ENCODE measurements around the gene GID8.
"Not testable (repeated sequence)": the region's sequence is repeated elsewhere in the genome, so short reads cannot be mapped to it uniquely, and the experiment has no call there.

Gene GID8

DNA sequence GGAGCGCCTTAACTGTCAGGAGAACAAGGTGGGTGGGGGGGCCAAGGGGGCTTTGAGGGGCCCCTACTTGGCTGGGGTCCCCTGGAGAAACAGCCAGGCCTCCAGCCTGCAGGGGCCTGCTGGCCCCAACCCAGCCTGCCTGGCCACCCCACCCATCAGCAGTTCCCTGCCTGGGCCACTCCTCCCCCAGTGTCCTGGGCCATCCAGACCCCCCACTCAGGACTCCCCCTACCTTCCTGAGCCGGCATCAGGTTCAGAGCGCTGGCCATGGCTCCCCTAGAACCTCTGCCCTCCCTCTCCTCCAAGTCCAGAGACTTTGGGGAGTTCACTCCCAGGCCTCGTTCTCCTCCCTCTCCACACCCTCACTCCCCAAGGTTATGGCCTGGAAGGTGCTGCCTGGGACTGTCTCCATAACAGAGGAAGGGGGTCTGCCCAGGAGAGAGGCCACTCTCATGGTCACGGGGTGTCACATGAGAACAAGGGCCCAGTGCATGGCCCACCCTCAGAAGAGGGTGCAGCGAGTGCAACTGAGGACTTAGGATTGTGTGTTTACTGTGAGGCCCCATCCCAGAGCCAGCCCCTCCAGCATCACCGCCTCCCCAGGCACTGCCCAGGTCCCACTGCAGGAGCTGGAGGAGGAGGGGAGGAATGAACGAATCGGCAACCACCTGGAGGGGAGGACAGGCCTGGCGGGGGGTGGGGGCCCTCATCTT lies 20.6 kb downstream of the GID8 start:
- no peak for DNase-seq (ENCODE audit: low spot score)

DNA sequence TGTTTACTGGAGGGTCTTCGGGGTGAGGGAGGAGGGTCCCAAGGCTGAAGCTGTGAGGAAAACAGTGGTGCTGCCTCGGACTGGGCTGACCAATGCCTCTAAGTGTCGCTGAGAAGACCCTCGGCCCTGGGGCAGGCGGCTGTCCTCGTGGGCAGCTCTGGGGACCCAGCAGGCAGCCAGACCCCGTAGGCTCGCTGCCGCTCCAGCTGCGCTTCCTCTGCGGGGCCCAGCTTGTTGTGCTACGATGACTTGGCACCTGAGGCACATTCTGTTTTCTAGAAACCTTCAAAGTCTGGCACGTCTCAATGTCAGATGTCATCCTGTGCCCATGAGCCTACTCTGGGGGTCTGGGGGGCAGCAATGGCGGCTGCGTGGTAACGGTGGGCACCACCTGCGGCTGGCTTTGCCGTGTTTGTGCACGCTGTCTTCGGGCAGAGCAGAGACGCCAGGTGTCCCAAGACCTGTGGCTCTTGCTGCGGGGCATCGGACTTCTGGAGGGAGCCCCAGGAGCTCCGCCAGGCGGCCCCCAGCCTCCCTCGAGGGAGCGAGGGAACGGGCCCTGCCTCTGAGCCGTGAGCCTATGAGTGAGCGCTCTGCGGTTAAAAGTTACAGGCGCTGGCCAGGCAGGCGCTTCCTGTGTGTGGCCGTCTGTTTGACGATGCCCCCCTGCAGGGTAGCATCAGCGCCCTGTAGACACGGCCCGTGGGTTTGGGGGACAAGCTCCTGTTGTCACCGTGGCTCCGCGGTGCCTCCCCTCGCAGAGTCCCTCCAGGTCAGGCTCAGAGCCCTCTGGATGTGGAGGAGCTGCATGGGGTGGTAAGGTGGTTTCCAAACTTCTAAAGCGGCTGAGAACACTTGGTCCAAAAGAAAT lies 21.4 kb downstream of the GID8 start:
- DNase-seq (ENCODE audit: low spot score) = no peak

DNA sequence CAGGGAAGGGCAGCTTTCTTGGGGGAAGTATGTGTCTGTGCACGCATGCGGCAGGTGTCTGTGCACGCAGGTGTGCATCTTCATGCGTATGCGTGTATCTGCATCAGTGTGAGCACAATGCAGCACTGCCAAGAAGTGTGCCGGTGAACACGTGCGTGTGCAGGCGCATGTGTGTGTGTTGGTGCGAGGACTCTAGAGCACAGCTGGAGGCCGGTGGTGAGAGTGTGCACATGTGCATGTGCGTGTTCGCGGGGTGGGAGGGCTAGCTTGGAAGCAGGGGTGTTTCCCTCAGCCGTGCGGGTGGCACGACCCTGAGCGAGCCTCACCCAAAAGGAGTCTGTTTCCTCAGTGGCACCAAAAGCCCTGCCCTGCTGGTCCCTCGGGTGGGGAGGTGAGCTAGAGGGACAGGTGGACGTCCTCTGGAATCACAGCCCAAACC lies 22.1 kb downstream of the GID8 start:
- DNase-seq (ENCODE audit: low spot score) = no peak

DNA sequence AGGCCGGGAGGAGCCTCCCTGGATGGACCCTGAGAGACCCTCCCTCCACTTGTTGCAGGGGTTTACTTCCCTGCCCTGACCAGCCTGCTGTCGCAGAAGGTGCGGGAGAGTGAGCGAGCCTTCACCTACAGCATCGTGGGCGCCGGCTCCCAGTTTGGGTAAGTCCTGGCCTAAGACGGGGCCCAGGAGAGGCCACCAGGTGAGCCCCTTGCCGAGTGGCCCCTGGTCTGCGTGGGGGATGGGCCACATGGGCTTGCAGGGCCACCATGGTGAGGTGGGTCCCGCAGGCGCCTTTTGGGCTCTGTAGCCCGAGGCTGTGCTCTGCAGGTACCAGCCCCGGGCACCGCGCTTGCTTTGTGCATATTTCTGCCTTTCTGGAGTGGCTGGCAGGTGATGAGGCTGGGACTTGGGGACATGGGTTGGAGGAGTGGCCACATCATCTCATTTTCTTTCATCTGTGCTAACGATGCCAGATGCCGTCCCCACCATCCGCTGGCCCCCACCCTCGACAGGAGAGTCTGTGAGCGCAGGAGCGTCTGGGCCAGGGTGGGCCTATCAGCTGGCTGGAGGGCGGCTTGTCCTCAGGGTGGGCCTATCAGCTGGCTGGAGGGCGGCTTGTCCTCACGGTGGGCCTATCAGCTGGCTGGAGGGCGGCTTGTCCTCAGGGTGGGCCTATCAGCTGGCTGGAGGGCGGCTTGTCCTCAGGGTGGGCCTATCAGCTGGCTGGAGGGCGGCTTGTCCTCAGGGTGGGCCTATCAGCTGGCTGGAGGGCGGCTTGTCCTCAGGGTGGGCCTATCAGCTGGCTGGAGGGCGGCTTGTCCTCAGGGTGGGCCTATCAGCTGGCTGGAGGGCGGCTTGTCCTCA lies 22.7 kb downstream of the GID8 start:
- DNase-seq (ENCODE audit: low spot score) = not testable (repeated sequence)

DNA sequence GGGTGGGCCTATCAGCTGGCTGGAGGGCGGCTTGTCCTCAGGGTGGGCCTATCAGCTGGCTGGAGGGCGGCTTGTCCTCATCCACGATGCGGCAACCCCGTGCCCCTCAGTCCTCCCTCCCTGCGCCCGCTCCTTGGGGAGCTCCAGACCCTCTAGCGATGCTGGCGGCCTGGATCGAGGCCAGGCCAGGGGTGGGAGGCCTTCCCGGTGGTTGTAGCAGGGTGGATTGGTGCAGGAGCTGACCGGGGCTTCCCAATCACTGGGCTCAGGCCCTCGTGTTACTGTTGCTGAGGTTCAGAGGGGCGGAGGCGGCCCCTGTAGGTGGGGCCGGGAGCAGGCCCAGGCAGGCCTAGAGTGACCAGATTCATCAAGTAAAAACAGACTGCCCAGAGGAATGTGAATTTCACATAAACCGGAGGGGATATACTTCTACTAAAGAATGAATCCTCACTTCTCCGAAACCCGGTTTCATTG lies 23.4 kb downstream of the GID8 start:
- DNase-seq (ENCODE audit: low spot score) = no peak

DNA sequence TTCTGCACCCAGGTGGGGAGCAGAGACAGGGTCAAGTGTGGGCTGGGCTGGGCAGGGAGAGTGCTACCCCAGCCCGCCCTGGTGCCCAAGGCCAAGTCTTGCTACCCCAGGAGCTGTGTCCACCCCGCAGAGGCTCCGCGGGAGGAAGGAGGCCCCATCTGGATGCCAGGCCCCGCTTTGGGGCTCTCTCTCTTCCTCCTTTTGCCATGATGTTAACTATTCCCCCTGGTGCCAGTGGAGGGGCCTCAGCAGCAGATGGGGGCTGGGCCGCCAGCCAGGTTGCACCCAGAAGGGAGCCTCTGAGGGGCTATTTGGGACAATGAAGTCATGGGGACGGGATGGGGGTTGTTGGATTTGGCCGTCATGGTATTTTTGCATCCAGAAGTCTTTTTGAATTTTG lies 23.9 kb downstream of the GID8 start:
- DNase-seq (ENCODE audit: low spot score) = no peak

DNA sequence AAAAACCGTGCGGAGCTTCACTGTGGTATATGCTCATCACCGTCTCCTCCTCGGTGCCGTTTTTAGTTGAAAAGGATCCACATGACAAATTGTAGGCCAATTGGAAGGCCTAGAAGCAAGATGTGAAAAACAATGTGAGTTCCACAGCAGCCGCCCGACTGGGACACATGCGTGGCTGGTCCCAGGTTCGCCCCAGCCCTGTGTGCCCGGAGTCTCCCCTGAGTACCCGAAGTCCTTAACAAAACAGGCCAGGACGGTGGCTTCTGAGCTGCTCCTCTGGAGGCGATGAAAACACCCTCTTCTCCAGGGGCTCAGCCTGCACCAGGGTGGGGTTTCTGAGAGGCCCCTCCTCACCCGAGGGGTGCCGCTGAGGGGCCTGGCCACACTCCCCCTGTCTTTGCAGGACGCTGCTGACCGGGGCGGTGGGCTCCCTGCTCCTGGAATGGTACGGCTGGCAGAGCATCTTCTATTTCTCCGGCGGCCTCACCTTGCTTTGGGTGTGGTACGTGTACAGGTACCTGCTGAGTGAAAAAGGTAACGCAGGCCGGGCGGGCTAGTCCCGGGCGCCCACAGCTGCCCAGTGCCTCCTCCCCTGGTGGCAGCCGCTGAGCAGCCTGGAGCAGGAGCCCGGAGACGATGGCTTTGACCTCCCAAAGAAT lies 24.4 kb downstream of the GID8 start:
- no peak for DNase-seq (ENCODE audit: low spot score)

DNA sequence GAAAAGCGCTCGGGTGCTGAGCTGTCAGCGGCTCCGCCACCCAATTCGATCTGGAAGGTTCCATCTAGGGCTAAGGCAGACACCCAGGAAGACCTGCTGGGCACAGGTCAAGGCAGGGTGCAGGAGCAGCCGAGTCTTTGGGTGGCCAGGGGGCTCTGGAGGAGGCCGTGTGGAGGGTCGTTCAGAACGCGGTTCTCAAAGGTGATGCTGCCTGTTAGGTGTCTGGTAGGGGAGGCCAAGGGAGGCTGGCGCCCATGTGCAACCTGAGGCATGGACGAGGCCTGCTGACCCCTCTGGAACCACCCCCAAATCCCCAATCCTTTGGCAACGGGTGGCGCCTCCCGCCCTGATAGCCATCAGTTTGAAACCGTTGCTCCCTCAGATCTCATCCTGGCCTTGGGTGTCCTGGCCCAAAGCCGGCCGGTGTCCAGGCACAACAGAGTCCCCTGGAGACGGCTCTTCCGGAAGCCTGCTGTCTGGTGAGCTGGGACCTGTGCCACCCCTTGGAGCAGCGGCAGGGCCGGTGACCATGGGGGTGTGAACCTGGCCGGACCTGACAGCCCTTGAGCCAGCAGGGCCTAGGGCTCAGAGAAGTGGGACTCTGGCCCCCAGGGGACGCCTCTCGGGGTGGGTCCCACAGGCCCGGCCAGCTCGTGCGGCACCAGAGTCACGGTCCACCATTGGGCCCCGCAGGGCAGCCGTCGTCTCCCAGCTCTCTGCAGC lies 25.1 kb downstream of the GID8 start:
- DNase-seq (ENCODE audit: low spot score) = no peak

DNA sequence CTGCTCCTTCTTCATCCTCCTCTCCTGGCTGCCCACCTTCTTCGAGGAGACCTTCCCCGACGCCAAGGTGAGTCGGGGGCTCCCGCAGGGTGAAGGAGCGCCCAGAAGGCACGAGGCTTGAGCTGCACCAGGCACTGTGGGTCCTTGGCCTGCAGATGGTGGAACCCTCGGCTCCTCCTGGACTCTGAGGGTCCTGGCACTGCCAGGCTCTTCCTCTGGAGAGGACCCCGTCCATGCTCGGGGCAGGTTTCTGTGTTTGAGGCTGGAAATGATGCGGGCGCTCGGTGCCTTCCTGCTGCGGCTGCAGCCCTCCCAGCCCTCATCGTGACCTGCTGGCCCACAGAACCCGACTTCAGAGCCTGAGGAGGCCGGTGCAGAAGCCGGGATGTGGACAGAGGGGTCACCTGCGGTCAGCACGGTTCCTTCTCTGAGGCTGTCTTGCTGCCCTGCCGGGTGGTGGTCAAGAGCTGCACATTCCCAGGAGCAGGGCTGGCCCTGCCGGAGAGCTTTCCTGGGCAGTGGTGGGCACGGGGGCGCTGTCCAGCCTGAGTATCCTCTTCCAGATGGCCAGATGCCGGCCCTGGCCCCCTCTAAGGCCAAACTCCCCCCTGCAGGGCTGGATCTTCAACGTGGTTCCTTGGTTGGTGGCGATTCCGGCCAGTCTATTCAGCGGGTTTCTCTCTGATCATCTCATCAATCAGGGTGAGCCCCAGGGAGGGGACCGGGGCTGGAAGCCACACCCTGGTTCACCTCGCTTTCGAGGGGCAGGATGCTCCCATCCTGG lies 25.9 kb downstream of the GID8 start:
- no peak for DNase-seq (ENCODE audit: low spot score)

DNA sequence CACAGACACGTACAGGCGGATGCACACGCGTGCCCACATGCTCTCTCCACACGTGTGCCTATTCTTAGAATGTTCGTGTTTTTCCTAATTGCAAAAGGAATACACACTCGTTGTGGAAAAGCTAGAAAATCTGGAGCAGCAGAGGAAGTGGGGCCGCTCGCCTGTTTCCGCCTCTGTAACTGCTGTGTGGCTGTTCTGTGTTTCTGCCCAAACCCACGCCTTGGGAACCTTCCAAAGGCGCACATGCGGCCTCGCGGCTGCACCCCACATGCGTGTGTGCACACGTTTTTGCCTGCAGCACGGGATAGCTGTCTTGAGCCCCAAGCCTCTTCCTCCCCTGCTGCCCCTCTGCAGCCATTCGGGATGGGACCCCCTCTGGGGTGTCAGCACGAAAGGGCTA lies 26.8 kb downstream of the GID8 start:
- DNase-seq (ENCODE audit: low spot score) = no peak

DNA sequence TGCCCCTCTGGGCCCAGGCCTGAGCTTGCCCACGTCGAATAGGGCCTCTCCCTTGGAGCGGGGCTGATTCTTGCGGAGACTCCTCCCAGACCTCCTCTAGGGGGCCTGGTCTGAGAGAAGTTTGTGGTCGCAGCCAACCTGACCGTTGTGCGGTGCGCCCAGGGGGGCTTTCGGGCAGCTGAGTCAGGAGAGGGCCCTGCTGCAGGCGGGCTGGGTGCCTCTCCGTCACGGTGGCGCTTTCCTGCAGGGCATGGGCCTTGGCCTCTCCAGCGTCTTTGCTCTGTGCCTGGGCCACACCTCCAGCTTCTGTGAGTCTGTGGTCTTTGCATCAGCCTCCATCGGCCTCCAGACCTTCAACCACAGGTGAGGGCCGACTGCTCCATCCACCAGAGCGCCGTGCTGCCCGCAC lies 27.4 kb downstream of the GID8 start:
- no peak for DNase-seq (ENCODE audit: low spot score)

DNA sequence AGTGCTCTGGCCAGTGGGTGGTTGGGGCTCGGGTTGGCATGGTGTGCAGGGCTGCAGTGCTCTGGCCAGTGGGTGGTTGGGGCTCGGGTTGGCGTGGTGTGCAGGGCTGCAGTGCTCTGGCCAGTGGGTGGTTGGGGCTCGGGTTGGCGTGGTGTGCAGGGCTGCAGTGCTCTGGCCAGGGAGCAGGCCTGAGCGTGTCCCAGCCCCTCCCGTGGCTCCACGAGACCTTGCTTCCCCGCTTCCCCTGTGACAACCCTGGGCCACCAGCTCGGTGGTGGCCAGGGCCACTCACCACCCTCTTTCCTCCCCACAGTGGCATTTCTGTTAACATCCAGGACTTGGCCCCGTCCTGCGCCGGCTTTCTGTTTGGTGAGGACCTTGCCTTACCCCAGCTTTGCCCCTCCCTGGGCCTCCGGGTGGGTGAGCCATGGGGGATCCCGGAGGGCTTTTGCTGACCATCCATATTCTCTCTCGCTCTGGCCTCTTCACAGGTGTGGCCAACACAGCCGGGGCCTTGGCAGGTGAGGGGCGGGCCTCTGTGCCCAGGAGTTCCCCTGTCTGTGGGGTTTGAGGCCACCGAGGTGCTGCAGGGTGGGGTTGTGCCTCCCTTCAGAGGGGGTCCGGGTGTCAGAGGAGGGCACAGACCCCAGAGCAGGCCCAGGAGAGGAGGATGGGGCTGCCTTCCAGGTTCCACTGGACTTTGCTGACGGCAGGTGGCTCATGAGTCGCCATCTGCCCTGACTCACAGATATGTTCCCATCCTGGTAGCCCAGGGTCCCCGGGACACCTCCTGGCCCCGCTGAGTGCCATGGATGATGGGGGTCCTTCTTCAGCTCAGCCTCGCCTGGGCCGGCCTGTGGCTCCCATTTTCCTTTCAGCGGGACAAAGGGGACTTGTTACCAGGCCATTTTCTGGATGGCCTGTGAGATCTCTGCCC lies 28.5 kb downstream of the GID8 start:
- DNase-seq (ENCODE audit: low spot score) = no peak

DNA sequence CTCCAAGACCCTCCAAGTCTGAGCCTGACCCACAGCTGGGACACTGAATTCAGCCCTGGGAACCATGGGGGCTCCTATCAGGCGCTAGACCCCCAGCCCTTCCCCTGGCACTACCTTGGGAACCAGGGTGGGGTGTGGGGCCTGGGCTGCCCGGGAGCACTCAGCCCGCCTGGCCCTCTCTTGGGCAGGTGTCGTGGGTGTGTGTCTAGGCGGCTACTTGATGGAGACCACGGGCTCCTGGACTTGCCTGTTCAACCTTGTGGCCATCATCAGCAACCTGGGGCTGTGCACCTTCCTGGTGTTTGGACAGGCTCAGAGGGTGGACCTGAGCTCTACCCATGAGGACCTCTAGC lies 29.2 kb downstream of the GID8 start:
- DNase-seq (ENCODE audit: low spot score) = no peak

DNA sequence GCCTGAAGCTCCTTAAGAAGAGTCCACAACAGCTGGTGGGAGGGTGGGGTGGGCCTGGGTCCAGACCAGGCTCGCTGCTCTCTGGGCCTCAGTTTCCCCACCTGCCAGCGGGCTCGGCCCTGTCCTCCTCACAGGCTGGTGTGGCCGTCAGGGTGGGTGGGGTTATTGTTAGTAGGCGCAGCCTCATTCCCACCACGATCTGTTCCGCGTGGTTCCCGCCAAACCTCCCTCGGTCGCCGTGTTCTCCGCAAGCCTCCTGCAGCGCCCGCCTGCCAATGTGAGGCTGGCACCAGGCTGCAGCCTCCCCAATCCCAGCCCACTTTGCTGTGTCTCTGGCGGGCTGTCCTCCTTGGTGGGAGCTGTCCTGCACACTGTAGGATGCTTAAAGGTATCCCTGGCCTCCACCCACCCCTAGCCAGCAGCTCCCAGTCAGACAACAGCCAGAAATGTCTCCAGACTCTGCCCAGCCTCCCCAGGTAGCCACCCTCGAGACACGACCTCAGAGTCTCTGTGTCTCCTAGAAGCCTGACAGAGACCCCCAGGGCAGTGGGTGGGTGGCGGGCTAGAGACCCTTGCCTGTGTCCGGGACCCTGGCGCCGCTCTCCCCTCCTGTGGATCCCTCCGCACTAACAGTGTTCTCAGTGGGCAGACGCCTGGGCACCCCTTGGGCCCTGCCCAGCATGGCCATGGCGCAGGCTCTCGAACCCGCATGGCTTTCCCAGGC lies 29.8 kb downstream of the GID8 start:
- no peak for DNase-seq (ENCODE audit: low spot score)

DNA sequence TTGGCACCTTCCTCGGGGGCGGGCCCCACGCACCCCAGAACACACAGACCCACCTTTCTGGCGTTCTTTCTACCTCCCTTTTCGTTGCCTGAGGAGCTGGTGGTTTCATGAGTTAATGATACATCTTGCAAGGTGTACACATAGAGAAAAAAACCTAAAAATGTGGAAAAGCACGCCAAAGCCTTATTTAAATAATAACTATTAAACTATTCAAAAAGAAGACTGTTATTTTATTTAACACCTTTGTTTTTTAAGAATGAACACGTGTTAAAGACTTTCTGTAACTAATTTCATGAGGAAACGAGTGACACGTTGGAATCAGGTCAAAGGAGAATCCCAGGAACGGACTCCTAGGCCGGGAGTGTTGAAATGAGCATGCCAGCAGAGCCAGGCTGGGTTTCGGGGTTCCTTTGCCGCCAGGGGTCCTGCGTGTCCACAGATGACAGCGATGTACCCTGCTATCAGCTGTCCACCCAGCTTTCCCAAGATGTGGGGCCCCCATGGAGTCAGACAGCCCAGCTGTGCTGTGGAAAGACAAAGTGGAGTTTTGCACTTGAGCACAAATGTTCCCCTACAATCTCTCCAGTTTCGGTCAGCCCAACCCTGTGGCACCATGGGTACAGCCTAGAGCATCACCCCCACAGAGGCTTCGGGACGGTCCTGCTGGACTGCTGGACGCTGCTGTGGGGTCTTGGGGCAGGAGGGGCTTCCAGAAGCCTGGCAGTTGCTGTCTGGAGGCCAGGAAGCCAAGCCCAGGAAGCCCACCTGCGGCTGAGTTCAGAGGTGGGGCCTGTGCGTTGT lies 30.6 kb downstream of the GID8 start:
- DNase-seq (ENCODE audit: low spot score) = no peak

DNA sequence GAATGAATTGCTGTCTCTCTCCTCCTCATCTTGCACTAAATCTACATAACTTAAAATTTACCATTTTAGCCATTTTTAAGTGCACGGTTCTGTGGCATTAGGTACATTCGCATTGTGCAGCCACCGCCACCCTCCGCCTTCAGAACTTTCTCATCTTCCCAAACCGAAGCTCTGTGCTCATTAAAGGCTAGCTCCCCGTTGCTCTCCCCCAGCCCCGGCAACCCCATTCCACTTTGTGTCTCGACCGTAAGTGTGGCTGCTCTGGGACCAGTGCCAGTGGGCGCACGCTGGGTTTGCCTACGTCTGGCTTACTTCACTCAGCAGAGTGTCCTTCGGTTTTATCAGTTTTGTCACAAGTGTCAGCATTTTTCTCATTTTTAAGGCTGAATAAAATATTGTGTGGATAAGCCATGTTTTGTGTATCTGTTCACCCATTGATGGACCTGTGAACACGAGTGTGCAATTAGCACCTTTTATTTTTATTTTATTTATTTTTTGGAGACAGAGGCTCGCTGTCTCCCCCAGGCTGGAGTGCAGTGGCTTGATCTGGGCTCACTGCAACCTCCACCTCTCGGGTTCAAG lies 31.3 kb downstream of the GID8 start:
- DNase-seq (ENCODE audit: low spot score) = no peak

DNA sequence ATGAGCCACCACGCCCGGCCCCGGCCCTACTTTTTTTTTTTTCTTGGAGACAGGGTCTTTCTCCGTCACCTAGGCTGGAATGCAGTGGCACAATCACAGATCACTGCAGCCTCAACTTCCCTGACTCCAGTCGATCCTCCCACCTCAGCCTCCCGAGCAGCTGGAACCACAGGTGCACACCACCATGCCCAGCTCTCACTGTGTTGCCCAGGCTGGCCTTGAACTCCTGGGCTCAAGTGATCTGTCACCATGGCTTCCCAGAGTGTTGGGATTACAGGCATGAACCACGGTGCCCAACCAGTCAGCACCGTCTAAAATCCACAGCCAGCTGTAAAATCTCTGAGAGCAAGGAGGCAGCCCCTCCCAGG lies 32.0 kb downstream of the GID8 start:
- no peak for DNase-seq (ENCODE audit: low spot score)
